ENCODE measurements around the gene PRMT7.

Gene PRMT7

GRCh38 chr16:68282064-68282452 lies 28.8 kb upstream of the PRMT7 start:
- Histone ChIP-seq H3K4me3 (ENCODE audit: low read length in 2 of 2) (no peak overlapping the region), H3K27ac (replicated peaks; ENCODE audit: low read length) (no peak overlapping the region), H3K36me3 (replicated peaks in 1 of 2; ENCODE audit: control insufficient read depth in 2 of 2, insufficient read depth in 2 of 2, low read length in 2 of 2) (peaks cover 2 to 26% of the 10 kb centered on the region in 2 donors), H3K23ac (ENCODE audit: low read depth, low read length, poor library complexity) (no peak overlapping the region), H3K9ac (ENCODE audit: low read depth, low read length, poor library complexity) (no peak overlapping the region), H3K4ac (ENCODE audit: low read length) (no peak overlapping the region), H2BK5ac (ENCODE audit: low read length) (no peak overlapping the region), H3K9me3 (replicated peaks in 1 of 2; ENCODE audit: control insufficient read depth in 2 of 2, insufficient read depth in 1 of 2, low read depth in 1 of 2, low read length in 2 of 2) (no peaks in the 10 kb centered on the region), H2BK12ac (ENCODE audit: low read length) (no peak overlapping the region), H3K79me1 (ENCODE audit: low read depth, low read length) (no peaks in the 10 kb centered on the region), H4K91ac (ENCODE audit: low read depth, low read length, poor library complexity) (no peak overlapping the region), H3K4me1 (ENCODE audit: control insufficient read depth in 2 of 2, insufficient read depth in 1 of 2, low read depth in 1 of 2, low read length in 2 of 2) (no peaks in the 10 kb centered on the region), H2BK120ac (ENCODE audit: low read depth, low read length) (no peak overlapping the region), H3K18ac (ENCODE audit: low read length) (no peak overlapping the region), H3K4me2 (ENCODE audit: insufficient read depth, low read length, poor library complexity, severe bottlenecking) (no peak overlapping the region), H3K27me3 (ENCODE audit: control insufficient read depth in 3 of 3, insufficient read depth in 3 of 3, low read depth in 1 of 3, low read length in 3 of 3) (no peaks in the 10 kb centered on the region), H2BK15ac (ENCODE audit: low read length) (no peak overlapping the region), H4K8ac (ENCODE audit: low read depth, low read length) (no peak overlapping the region), H2AK5ac (ENCODE audit: low read depth, low read length) (no peak overlapping the region), H2AFZ (ENCODE audit: low read length) (no peak overlapping the region), H3K14ac (ENCODE audit: low read length) (no peak overlapping the region)
- WGBS, 2 donors (ENCODE audit: extremely low coverage in 2 of 2, insufficient read length in 2 of 2, insufficient replicate concordance in 1 of 2): no CpG with 5 or more reads among the region's 4 CpGs
- no peak for DNase-seq (ENCODE audit: low spot score)

GRCh38 chr16:68283346-68283745 lies 27.5 kb upstream of the PRMT7 start:
- Histone ChIP-seq H3K14ac (ENCODE audit: low read length) (no peak overlapping the region), H3K27ac (replicated peaks; ENCODE audit: low read length) (no peak overlapping the region), H3K9me3 (replicated peaks in 1 of 2; ENCODE audit: control insufficient read depth in 2 of 2, insufficient read depth in 1 of 2, low read depth in 1 of 2, low read length in 2 of 2) (no peaks in the 10 kb centered on the region), H2AK5ac (ENCODE audit: low read depth, low read length) (no peak overlapping the region), H3K27me3 (ENCODE audit: control insufficient read depth in 3 of 3, insufficient read depth in 3 of 3, low read depth in 1 of 3, low read length in 3 of 3) (no peaks in the 10 kb centered on the region), H4K8ac (ENCODE audit: low read depth, low read length) (no peak overlapping the region), H4K91ac (ENCODE audit: low read depth, low read length, poor library complexity) (no peak overlapping the region), H3K9ac (ENCODE audit: low read depth, low read length, poor library complexity) (no peak overlapping the region), H3K36me3 (replicated peaks in 1 of 2; ENCODE audit: control insufficient read depth in 2 of 2, insufficient read depth in 2 of 2, low read length in 2 of 2) (peaks cover 7 to 39% of the 10 kb centered on the region in 2 donors), H3K4me1 (ENCODE audit: control insufficient read depth in 2 of 2, insufficient read depth in 1 of 2, low read depth in 1 of 2, low read length in 2 of 2) (no peaks in the 10 kb centered on the region), H3K4ac (ENCODE audit: low read length) (no peak overlapping the region), H2BK120ac (ENCODE audit: low read depth, low read length) (no peak overlapping the region), H3K4me2 (ENCODE audit: insufficient read depth, low read length, poor library complexity, severe bottlenecking) (no peak overlapping the region), H2BK12ac (ENCODE audit: low read length) (no peak overlapping the region), H2BK5ac (ENCODE audit: low read length) (no peak overlapping the region), H3K23ac (ENCODE audit: low read depth, low read length, poor library complexity) (no peak overlapping the region), H3K18ac (ENCODE audit: low read length) (no peak overlapping the region), H3K79me1 (ENCODE audit: low read depth, low read length) (peaks cover 4% of the 10 kb centered on the region), H2AFZ (ENCODE audit: low read length) (no peak overlapping the region), H2BK15ac (ENCODE audit: low read length) (no peak overlapping the region), H3K4me3 (ENCODE audit: low read length in 2 of 2) (no peak overlapping the region)
- no CpG with 5 or more reads among the region's 5 CpGs for WGBS, 2 donors (ENCODE audit: extremely low coverage in 2 of 2, insufficient read length in 2 of 2, insufficient replicate concordance in 1 of 2)
- no peak for DNase-seq (ENCODE audit: low spot score)

GRCh38 chr16:68283801-68284598 lies 26.8 kb upstream of the PRMT7 start:
- Histone ChIP-seq H2BK15ac (ENCODE audit: low read length) (no peak overlapping the region), H2AFZ (ENCODE audit: low read length) (no peak overlapping the region), H3K4me1 (ENCODE audit: control insufficient read depth in 2 of 2, insufficient read depth in 1 of 2, low read depth in 1 of 2, low read length in 2 of 2) (no peaks in the 10 kb centered on the region), H4K8ac (ENCODE audit: low read depth, low read length) (no peak overlapping the region), H3K14ac (ENCODE audit: low read length) (no peak overlapping the region), H2AK5ac (ENCODE audit: low read depth, low read length) (no peak overlapping the region), H3K27me3 (ENCODE audit: control insufficient read depth in 3 of 3, insufficient read depth in 3 of 3, low read depth in 1 of 3, low read length in 3 of 3) (no peaks in the 10 kb centered on the region), H3K27ac (replicated peaks; ENCODE audit: low read length) (no peak overlapping the region), H3K4ac (ENCODE audit: low read length) (no peak overlapping the region), H3K9ac (ENCODE audit: low read depth, low read length, poor library complexity) (no peak overlapping the region), H3K4me3 (ENCODE audit: low read length in 2 of 2) (no peak overlapping the region), H3K18ac (ENCODE audit: low read length) (no peak overlapping the region), H2BK5ac (ENCODE audit: low read length) (no peak overlapping the region), H3K79me1 (ENCODE audit: low read depth, low read length) (peaks cover 4% of the 10 kb centered on the region), H3K4me2 (ENCODE audit: insufficient read depth, low read length, poor library complexity, severe bottlenecking) (no peak overlapping the region), H3K36me3 (replicated peaks in 1 of 2; ENCODE audit: control insufficient read depth in 2 of 2, insufficient read depth in 2 of 2, low read length in 2 of 2) (peaks cover 7 to 40% of the 10 kb centered on the region in 2 donors), H2BK12ac (ENCODE audit: low read length) (no peak overlapping the region), H4K91ac (ENCODE audit: low read depth, low read length, poor library complexity) (no peak overlapping the region), H3K9me3 (replicated peaks in 1 of 2; ENCODE audit: control insufficient read depth in 2 of 2, insufficient read depth in 1 of 2, low read depth in 1 of 2, low read length in 2 of 2) (no peaks in the 10 kb centered on the region), H2BK120ac (ENCODE audit: low read depth, low read length) (no peak overlapping the region), H3K23ac (ENCODE audit: low read depth, low read length, poor library complexity) (no peak overlapping the region)
- no CpG with 5 or more reads among the region's 9 CpGs for WGBS, 2 donors (ENCODE audit: extremely low coverage in 2 of 2, insufficient read length in 2 of 2, insufficient replicate concordance in 1 of 2)
- DNase-seq (ENCODE audit: low spot score): no peak

GRCh38 chr16:68284847-68285246 lies 26.0 kb upstream of the PRMT7 start:
- no peak overlapping the region for H2BK5ac ChIP-seq (ENCODE audit: low read length)
- H2AK5ac ChIP-seq (ENCODE audit: low read depth, low read length): no peak overlapping the region
- no peak for DNase-seq (ENCODE audit: low spot score)
- H3K14ac ChIP-seq (ENCODE audit: low read length): no peak overlapping the region
- peaks cover 7 to 40% of the 10 kb centered on the region in 2 donors for H3K36me3 ChIP-seq (replicated peaks in 1 of 2; ENCODE audit: control insufficient read depth in 2 of 2, insufficient read depth in 2 of 2, low read length in 2 of 2)
- H3K4me1 ChIP-seq (ENCODE audit: control insufficient read depth in 2 of 2, insufficient read depth in 1 of 2, low read depth in 1 of 2, low read length in 2 of 2): no peaks in the 10 kb centered on the region
- H3K4me3 ChIP-seq (ENCODE audit: low read length in 2 of 2): no peak overlapping the region
- no CpG with 5 or more reads among the region's 5 CpGs for WGBS, 2 donors (ENCODE audit: extremely low coverage in 2 of 2, insufficient read length in 2 of 2, insufficient replicate concordance in 1 of 2)
- H2AFZ ChIP-seq (ENCODE audit: low read length): no peak overlapping the region
- no peak overlapping the region for H3K4ac ChIP-seq (ENCODE audit: low read length)
- no peak overlapping the region for H3K23ac ChIP-seq (ENCODE audit: low read depth, low read length, poor library complexity)
- no peak overlapping the region for H2BK15ac ChIP-seq (ENCODE audit: low read length)
- no peaks in the 10 kb centered on the region for H3K27me3 ChIP-seq (ENCODE audit: control insufficient read depth in 3 of 3, insufficient read depth in 3 of 3, low read depth in 1 of 3, low read length in 3 of 3)
- no peak overlapping the region for H3K27ac ChIP-seq (replicated peaks; ENCODE audit: low read length)
- H3K4me2 ChIP-seq (ENCODE audit: insufficient read depth, low read length, poor library complexity, severe bottlenecking): no peak overlapping the region
- H3K18ac ChIP-seq (ENCODE audit: low read length): no peak overlapping the region
- H2BK120ac ChIP-seq (ENCODE audit: low read depth, low read length): no peak overlapping the region
- H3K9me3 ChIP-seq (replicated peaks in 1 of 2; ENCODE audit: control insufficient read depth in 2 of 2, insufficient read depth in 1 of 2, low read depth in 1 of 2, low read length in 2 of 2): no peaks in the 10 kb centered on the region
- no peak overlapping the region for H4K8ac ChIP-seq (ENCODE audit: low read depth, low read length)
- H3K79me1 ChIP-seq (ENCODE audit: low read depth, low read length): peaks cover 4% of the 10 kb centered on the region
- H4K91ac ChIP-seq (ENCODE audit: low read depth, low read length, poor library complexity): no peak overlapping the region
- no peak overlapping the region for H2BK12ac ChIP-seq (ENCODE audit: low read length)
- no peak overlapping the region for H3K9ac ChIP-seq (ENCODE audit: low read depth, low read length, poor library complexity)

Measured in neuronal stem cell (in vitro differentiated cells).